GM23338 (cell line): ENCODE results near the gene KDM6A. TPM values are rescaled to one million over a fixed set of nuclear protein-coding genes. Genes with fewer than 3 reads are reported as not detected.

Experiments
- ATAC-seq: fragments of 200-7000 bp; cut with Tn5 transposase; 3 replicates; pipeline ENCODE4 v1.9.1; 2020
- DNase-seq: peaks from one replicate; pipeline ENCODE4 v3.0.0-alpha.2; 2015; ENCODE audit warnings: low spot score
- H2AFZ ChIP-seq: fragments of 200-600 bp; sonication (generic); 2 replicates; pipeline ENCODE4 v1.8.0; 2016; ENCODE audit warnings: antibody characterized with exemption, mild to moderate bottlenecking, moderate library complexity
- H3F3A ChIP-seq: fragments of 200-600 bp; sonication (generic); replicated peaks from 2 replicates; pipeline ENCODE4 v1.8.0; 2017; ENCODE audit warnings: antibody characterized with exemption, mixed run types, low read depth
- H3K27ac ChIP-seq: fragments of 200-600 bp; sonication (generic); 2 replicates; pipeline ENCODE4 v1.6.1; 2016; ENCODE audit warnings: low read depth
- H3K27me3 ChIP-seq: fragments of 200-600 bp; sonication (generic); 2 replicates; pipeline ENCODE4 v1.8.0; 2016; ENCODE audit warnings: mild to moderate bottlenecking, mixed run types, moderate library complexity; ENCODE audit not compliant: insufficient read depth
- H3K36me3 ChIP-seq: fragments of 200-600 bp; sonication (generic); 2 replicates; pipeline ENCODE4 v1.8.0; 2016; ENCODE audit warnings: mild to moderate bottlenecking; ENCODE audit not compliant: insufficient read depth
- H3K4me1 ChIP-seq: fragments of 200-600 bp; sonication (generic); 2 replicates; pipeline ENCODE4 v1.8.0; 2016; ENCODE audit warnings: mild to moderate bottlenecking, moderate library complexity; ENCODE audit not compliant: insufficient read depth
- H3K4me2 ChIP-seq: fragments of 200-600 bp; sonication (generic); 2 replicates; pipeline ENCODE4 v1.7.1; 2017; ENCODE audit warnings: mixed run types
- H3K4me3 ChIP-seq: fragments of 200-600 bp; sonication (generic); 2 replicates; pipeline ENCODE4 v1.6.1; 2016; ENCODE audit warnings: mixed run types
- H3K79me2 ChIP-seq: fragments of 200-600 bp; sonication (generic); replicated peaks from 2 replicates; pipeline ENCODE4 v1.8.0; 2017; ENCODE audit warnings: mild to moderate bottlenecking; ENCODE audit not compliant: insufficient read depth
- H3K9me2 ChIP-seq: fragments of 200-600 bp; sonication (generic); 2 replicates; pipeline ENCODE4 v1.8.0; 2017; ENCODE audit not compliant: insufficient read depth
- H4K20me1 ChIP-seq: fragments of 200-600 bp; sonication (generic); replicated peaks from 2 replicates; pipeline ENCODE4 v1.8.0; 2017; ENCODE audit warnings: mild to moderate bottlenecking; ENCODE audit not compliant: insufficient read depth
- H3K27ac Mint-ChIP-seq: 2 replicates; pipeline ENCODE4 v1.8.0; 2020; ENCODE audit warnings: inconsistent platforms, mild to moderate bottlenecking, moderate library complexity, mixed read lengths
- H3K27me3 Mint-ChIP-seq: 3 replicates; pipeline ENCODE4 v1.8.0; 2022; ENCODE audit warnings: low read depth, mild to moderate bottlenecking, moderate library complexity, mixed read lengths, inconsistent platforms; ENCODE audit not compliant: insufficient read depth, poor library complexity
- H3K36me3 Mint-ChIP-seq: 3 replicates; pipeline ENCODE4 v1.8.0; 2021; ENCODE audit warnings: low read depth, mild to moderate bottlenecking, inconsistent platforms, moderate library complexity, mixed read lengths
- H3K4me1 Mint-ChIP-seq: 3 replicates; pipeline ENCODE4 v1.8.0; 2020; ENCODE audit warnings: mild to moderate bottlenecking, inconsistent platforms, mixed read lengths
- H3K4me3 Mint-ChIP-seq: 3 replicates; pipeline ENCODE4 v1.8.0; 2021; ENCODE audit warnings: moderate library complexity, mild to moderate bottlenecking, inconsistent platforms, mixed read lengths
- H3K9me3 Mint-ChIP-seq: 3 replicates; pipeline ENCODE4 v1.8.0; 2020; ENCODE audit warnings: moderate library complexity, mild to moderate bottlenecking, inconsistent platforms, mixed read lengths
- CREB1 ChIP-seq: fragments of 250-450 bp; sonication (Bioruptor Pico); IDR thresholded peaks from 2 replicates; pipeline ENCODE4 v1.5.0; 2020; ENCODE audit warnings: low read depth, mild to moderate bottlenecking, moderate library complexity
- EZH2 ChIP-seq: fragments of 200-600 bp; sonication (generic); IDR thresholded peaks from one replicate; pipeline ENCODE4 v1.8.0; 2017; ENCODE audit warnings: antibody characterized with exemption, mild to moderate bottlenecking, low read depth; ENCODE audit not compliant: unreplicated experiment
- JUNB ChIP-seq: IDR thresholded peaks from one replicate; pipeline ENCODE4 v1.6.1; 2016; ENCODE audit warnings: antibody characterized with exemption; ENCODE audit not compliant: unreplicated experiment
- STAT1 ChIP-seq: IDR thresholded peaks from one replicate; pipeline ENCODE4 v1.6.1; 2016; ENCODE audit warnings: antibody characterized with exemption; ENCODE audit not compliant: unreplicated experiment
- ZNF114 ChIP-seq: fragments of 250-450 bp; sonication (Bioruptor Pico); IDR thresholded peaks from 2 replicates; pipeline ENCODE4 v1.5.0; 2020; ENCODE audit warnings: mild to moderate bottlenecking, moderate library complexity
- ZNF331 ChIP-seq: fragments of 250-450 bp; sonication (Bioruptor Pico); IDR thresholded peaks from 2 replicates; pipeline ENCODE4 v1.5.0; 2020; ENCODE audit warnings: low read depth, mild to moderate bottlenecking, moderate library complexity
- polyA plus RNA-seq: library from polyadenylated mRNA; unstranded; fragments of >200 nt; fragmentation: Nextera tagmentation; extraction: Ambion mirVana; gene quantifications from 2 replicates; pipeline ENCODE4 v1.2.1, GENCODE V29; 2016
- total RNA-seq: library from RNA; depleted of rRNA; stranded (reverse); fragments of >200 nt; shearing (Covaris generic); gene quantifications from 2 replicates; pipeline ENCODE4 v1.2.3, GENCODE V29; 2014
- TF ChIP-seq, protein P1 (sequence below): fragments of 250-450 bp; sonication (Bioruptor Pico); IDR thresholded peaks from 2 replicates; pipeline ENCODE4 v1.5.0; 2020; ENCODE audit warnings: mild to moderate bottlenecking, moderate library complexity
- TF ChIP-seq, protein P2 (sequence below): IDR thresholded peaks from one replicate; pipeline ENCODE4 v1.6.1; 2018; ENCODE audit warnings: antibody characterized with exemption; ENCODE audit not compliant: unreplicated experiment
- TF ChIP-seq, protein P3 (sequence below): IDR thresholded peaks from 2 replicates; pipeline ENCODE4 v1.6.1; 2016; ENCODE audit warnings: antibody characterized with exemption
- TF ChIP-seq, protein P4 (sequence below), 2 experiments: fragments of 200-600 bp in 1 of 2; sonication (generic) in 1 of 2; conservative IDR thresholded peaks; 2 replicates each; pipeline versions ENCODE4 v1.5.1 to v1.6.1; 2016 to 2017; ENCODE audit warnings: antibody characterized with exemption in 2 of 2, low read depth in 2 of 2, mild to moderate bottlenecking in 2 of 2, moderate library complexity in 1 of 2

The KDM6A gene
- total and polyA plus RNA-seq, 2 experiments from 2014 or later = 22.8 to 102 TPM

DNA sequence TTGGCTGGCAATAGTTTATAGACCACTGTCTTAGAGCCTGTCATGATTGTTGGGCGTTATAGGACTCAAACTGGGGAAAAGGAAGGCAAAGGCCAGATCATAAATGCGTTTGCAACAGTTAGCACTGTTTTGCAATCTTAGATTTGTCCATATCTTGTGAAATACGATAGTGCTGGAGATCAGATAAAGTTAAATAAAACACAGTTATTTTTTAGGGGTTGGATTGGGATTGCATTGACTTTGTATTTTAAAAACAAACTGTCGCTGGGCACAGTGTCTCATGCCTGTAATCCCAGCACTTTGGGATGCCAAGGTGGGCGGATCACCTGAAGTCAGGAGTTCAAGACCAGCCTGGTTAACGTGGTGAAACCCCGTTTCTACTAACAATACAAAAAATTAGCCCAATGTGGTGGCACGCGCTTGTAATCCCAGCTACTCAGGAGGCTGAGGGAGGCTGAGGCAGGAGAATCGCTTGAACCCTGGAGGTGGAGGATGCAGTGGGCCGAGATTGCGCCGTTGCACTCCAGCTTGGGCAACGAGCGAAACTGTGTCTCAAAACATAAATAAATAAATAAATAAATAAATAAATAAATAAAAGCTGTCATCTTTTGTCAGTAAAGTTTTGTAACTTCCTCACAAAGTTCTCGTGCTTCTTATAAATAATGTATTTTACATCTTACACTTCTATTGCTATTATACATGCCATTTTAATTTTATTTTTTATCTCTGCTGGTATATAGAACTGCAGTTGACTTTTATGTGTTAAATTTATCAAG is 117.2 kb downstream of the KDM6A start:
- H3K4me3 ChIP-seq = no peak overlapping the region
- H2AFZ ChIP-seq = no peak overlapping the region
- ATAC-seq = no peak
- peaks cover 34% of the 10 kb centered on the region for H3K9me3 Mint-ChIP-seq
- no peak overlapping the region for H3K27ac Mint-ChIP-seq
- no peaks in the 10 kb centered on the region for H3K27me3 ChIP-seq
- H3F3A ChIP-seq = no peaks in the 10 kb centered on the region
- H3K36me3 ChIP-seq = no peaks in the 10 kb centered on the region
- DNase-seq = no peak
- H3K79me2 ChIP-seq = peaks cover 100% of the 10 kb centered on the region
- peaks cover 29% of the 10 kb centered on the region for H3K4me1 Mint-ChIP-seq
- H4K20me1 ChIP-seq = no peaks in the 10 kb centered on the region; the same call in 1 of the 2 replicates
- no peak overlapping the region for H3K4me3 Mint-ChIP-seq
- H3K4me2 ChIP-seq = no peak overlapping the region
- H3K36me3 Mint-ChIP-seq = peaks cover 54% of the 10 kb centered on the region
- peaks cover 6% of the 10 kb centered on the region for H3K27me3 Mint-ChIP-seq
- no peak for TF ChIP-seq CREB1
- no peak for TF ChIP-seq ZNF331 (CRISPR knock-in tag)
- TF ChIP-seq ZNF114 (CRISPR knock-in tag) = no peak
- no peak for TF ChIP-seq JUNB
- TF ChIP-seq, protein P1, sequence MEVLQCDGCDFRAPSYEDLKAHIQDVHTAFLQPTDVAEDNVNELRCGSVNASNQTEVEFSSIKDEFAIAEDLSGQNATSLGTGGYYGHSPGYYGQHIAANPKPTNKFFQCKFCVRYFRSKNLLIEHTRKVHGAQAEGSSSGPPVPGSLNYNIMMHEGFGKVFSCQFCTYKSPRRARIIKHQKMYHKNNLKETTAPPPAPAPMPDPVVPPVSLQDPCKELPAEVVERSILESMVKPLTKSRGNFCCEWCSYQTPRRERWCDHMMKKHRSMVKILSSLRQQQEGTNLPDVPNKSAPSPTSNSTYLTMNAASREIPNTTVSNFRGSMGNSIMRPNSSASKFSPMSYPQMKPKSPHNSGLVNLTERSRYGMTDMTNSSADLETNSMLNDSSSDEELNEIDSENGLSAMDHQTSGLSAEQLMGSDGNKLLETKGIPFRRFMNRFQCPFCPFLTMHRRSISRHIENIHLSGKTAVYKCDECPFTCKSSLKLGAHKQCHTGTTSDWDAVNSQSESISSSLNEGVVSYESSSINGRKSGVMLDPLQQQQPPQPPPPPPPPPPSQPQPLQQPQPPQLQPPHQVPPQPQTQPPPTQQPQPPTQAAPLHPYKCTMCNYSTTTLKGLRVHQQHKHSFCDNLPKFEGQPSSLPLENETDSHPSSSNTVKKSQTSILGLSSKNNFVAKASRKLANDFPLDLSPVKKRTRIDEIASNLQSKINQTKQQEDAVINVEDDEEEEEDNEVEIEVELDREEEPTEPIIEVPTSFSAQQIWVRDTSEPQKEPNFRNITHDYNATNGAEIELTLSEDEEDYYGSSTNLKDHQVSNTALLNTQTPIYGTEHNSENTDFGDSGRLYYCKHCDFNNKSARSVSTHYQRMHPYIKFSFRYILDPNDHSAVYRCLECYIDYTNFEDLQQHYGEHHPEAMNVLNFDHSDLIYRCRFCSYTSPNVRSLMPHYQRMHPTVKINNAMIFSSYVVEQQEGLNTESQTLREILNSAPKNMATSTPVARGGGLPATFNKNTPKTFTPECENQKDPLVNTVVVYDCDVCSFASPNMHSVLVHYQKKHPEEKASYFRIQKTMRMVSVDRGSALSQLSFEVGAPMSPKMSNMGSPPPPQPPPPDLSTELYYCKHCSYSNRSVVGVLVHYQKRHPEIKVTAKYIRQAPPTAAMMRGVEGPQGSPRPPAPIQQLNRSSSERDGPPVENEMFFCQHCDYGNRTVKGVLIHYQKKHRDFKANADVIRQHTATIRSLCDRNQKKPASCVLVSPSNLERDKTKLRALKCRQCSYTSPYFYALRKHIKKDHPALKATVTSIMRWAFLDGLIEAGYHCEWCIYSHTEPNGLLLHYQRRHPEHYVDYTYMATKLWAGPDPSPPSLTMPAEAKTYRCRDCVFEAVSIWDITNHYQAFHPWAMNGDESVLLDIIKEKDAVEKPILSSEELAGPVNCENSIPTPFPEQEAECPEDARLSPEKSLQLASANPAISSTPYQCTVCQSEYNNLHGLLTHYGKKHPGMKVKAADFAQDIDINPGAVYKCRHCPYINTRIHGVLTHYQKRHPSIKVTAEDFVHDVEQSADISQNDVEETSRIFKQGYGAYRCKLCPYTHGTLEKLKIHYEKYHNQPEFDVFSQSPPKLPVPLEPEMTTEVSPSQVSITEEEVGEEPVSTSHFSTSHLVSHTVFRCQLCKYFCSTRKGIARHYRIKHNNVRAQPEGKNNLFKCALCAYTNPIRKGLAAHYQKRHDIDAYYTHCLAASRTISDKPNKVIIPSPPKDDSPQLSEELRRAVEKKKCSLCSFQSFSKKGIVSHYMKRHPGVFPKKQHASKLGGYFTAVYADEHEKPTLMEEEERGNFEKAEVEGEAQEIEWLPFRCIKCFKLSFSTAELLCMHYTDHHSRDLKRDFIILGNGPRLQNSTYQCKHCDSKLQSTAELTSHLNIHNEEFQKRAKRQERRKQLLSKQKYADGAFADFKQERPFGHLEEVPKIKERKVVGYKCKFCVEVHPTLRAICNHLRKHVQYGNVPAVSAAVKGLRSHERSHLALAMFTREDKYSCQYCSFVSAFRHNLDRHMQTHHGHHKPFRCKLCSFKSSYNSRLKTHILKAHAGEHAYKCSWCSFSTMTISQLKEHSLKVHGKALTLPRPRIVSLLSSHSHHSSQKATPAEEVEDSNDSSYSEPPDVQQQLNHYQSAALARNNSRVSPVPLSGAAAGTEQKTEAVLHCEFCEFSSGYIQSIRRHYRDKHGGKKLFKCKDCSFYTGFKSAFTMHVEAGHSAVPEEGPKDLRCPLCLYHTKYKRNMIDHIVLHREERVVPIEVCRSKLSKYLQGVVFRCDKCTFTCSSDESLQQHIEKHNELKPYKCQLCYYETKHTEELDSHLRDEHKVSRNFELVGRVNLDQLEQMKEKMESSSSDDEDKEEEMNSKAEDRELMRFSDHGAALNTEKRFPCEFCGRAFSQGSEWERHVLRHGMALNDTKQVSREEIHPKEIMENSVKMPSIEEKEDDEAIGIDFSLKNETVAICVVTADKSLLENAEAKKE (CRISPR knock-in tag) = no peak
- no peak for TF ChIP-seq EZH2
- TF ChIP-seq, protein P2, sequence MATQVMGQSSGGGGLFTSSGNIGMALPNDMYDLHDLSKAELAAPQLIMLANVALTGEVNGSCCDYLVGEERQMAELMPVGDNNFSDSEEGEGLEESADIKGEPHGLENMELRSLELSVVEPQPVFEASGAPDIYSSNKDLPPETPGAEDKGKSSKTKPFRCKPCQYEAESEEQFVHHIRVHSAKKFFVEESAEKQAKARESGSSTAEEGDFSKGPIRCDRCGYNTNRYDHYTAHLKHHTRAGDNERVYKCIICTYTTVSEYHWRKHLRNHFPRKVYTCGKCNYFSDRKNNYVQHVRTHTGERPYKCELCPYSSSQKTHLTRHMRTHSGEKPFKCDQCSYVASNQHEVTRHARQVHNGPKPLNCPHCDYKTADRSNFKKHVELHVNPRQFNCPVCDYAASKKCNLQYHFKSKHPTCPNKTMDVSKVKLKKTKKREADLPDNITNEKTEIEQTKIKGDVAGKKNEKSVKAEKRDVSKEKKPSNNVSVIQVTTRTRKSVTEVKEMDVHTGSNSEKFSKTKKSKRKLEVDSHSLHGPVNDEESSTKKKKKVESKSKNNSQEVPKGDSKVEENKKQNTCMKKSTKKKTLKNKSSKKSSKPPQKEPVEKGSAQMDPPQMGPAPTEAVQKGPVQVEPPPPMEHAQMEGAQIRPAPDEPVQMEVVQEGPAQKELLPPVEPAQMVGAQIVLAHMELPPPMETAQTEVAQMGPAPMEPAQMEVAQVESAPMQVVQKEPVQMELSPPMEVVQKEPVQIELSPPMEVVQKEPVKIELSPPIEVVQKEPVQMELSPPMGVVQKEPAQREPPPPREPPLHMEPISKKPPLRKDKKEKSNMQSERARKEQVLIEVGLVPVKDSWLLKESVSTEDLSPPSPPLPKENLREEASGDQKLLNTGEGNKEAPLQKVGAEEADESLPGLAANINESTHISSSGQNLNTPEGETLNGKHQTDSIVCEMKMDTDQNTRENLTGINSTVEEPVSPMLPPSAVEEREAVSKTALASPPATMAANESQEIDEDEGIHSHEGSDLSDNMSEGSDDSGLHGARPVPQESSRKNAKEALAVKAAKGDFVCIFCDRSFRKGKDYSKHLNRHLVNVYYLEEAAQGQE = no peak
- TF ChIP-seq, protein P3, sequence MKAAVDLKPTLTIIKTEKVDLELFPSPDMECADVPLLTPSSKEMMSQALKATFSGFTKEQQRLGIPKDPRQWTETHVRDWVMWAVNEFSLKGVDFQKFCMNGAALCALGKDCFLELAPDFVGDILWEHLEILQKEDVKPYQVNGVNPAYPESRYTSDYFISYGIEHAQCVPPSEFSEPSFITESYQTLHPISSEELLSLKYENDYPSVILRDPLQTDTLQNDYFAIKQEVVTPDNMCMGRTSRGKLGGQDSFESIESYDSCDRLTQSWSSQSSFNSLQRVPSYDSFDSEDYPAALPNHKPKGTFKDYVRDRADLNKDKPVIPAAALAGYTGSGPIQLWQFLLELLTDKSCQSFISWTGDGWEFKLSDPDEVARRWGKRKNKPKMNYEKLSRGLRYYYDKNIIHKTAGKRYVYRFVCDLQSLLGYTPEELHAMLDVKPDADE = no peak
- no peak for TF ChIP-seq STAT1
- TF ChIP-seq, protein P4, sequence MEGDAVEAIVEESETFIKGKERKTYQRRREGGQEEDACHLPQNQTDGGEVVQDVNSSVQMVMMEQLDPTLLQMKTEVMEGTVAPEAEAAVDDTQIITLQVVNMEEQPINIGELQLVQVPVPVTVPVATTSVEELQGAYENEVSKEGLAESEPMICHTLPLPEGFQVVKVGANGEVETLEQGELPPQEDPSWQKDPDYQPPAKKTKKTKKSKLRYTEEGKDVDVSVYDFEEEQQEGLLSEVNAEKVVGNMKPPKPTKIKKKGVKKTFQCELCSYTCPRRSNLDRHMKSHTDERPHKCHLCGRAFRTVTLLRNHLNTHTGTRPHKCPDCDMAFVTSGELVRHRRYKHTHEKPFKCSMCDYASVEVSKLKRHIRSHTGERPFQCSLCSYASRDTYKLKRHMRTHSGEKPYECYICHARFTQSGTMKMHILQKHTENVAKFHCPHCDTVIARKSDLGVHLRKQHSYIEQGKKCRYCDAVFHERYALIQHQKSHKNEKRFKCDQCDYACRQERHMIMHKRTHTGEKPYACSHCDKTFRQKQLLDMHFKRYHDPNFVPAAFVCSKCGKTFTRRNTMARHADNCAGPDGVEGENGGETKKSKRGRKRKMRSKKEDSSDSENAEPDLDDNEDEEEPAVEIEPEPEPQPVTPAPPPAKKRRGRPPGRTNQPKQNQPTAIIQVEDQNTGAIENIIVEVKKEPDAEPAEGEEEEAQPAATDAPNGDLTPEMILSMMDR (conservative IDR thresholded peaks at IDR 0.05; ENCODE audit: low read depth in 2 of 2) = no peak
- H3K27ac ChIP-seq = no peak overlapping the region
- no peaks in the 10 kb centered on the region for H3K9me2 ChIP-seq
- peaks cover 12% of the 10 kb centered on the region; the same call in 1 of the 2 replicates for H3K4me1 ChIP-seq
